GM15510 (cell line): ENCODE results near the gene CCDC50.

Experiments
- POLR2A ChIP-seq: IDR thresholded peaks from 3 replicates; pipeline ENCODE4 v1.6.1; 2011; ENCODE audit warnings: borderline replicate concordance; ENCODE audit not compliant: insufficient read length; ENCODE audit errors: extremely low read depth

The CCDC50 gene

GRCh38 chr3:191378142-191378812 is 49.1 kb downstream of the CCDC50 start:
- no peak for TF ChIP-seq POLR2A

GRCh38 chr3:191379446-191379845 is 50.3 kb downstream of the CCDC50 start:
- no peak for TF ChIP-seq POLR2A

GRCh38 chr3:191380001-191380400 is 50.8 kb downstream of the CCDC50 start:
- no peak for TF ChIP-seq POLR2A

- no peak for TF ChIP-seq POLR2A
Observed at GRCh38 chr3:191381303-191381702, 52.1 kb downstream of the CCDC50 start.

GRCh38 chr3:191382661-191383060 is 53.5 kb downstream of the CCDC50 start:
- TF ChIP-seq POLR2A: no peak

- TF ChIP-seq POLR2A: no peak
Observed at GRCh38 chr3:191383124-191383523, 53.9 kb downstream of the CCDC50 start.

- no peak for TF ChIP-seq POLR2A
Observed at GRCh38 chr3:191385101-191385500, 55.9 kb downstream of the CCDC50 start.

- TF ChIP-seq POLR2A: no peak
Observed at GRCh38 chr3:191387441-191388077, 58.4 kb downstream of the CCDC50 start.

- no peak for TF ChIP-seq POLR2A
Observed at GRCh38 chr3:191388823-191389222, 59.6 kb downstream of the CCDC50 start.

GRCh38 chr3:191390580-191390979 is 61.4 kb downstream of the CCDC50 start:
- TF ChIP-seq POLR2A: no peak

GRCh38 chr3:191391861-191392808 is 62.9 kb downstream of the CCDC50 start:
- TF ChIP-seq POLR2A: no peak

- no peak for TF ChIP-seq POLR2A
Observed at GRCh38 chr3:191393146-191393545, 64.0 kb downstream of the CCDC50 start.

GRCh38 chr3:191397771-191398170 is 68.6 kb downstream of the CCDC50 start:
- no peak for TF ChIP-seq POLR2A

GRCh38 chr3:191398607-191399006 is 69.4 kb downstream of the CCDC50 start:
- no peak for TF ChIP-seq POLR2A

GRCh38 chr3:191399918-191400317 is 70.7 kb downstream of the CCDC50 start:
- no peak for TF ChIP-seq POLR2A
